Measurements from ENCODE around the gene EIF3CL. TPM values are rescaled to one million over a fixed set of nuclear protein-coding genes. Genes with fewer than 3 reads are reported as not detected.
"Not testable (repeated sequence)": the region's sequence is repeated elsewhere in the genome, so short reads cannot be mapped to it uniquely, and the experiment has no call there.

Gene EIF3CL, protein sequence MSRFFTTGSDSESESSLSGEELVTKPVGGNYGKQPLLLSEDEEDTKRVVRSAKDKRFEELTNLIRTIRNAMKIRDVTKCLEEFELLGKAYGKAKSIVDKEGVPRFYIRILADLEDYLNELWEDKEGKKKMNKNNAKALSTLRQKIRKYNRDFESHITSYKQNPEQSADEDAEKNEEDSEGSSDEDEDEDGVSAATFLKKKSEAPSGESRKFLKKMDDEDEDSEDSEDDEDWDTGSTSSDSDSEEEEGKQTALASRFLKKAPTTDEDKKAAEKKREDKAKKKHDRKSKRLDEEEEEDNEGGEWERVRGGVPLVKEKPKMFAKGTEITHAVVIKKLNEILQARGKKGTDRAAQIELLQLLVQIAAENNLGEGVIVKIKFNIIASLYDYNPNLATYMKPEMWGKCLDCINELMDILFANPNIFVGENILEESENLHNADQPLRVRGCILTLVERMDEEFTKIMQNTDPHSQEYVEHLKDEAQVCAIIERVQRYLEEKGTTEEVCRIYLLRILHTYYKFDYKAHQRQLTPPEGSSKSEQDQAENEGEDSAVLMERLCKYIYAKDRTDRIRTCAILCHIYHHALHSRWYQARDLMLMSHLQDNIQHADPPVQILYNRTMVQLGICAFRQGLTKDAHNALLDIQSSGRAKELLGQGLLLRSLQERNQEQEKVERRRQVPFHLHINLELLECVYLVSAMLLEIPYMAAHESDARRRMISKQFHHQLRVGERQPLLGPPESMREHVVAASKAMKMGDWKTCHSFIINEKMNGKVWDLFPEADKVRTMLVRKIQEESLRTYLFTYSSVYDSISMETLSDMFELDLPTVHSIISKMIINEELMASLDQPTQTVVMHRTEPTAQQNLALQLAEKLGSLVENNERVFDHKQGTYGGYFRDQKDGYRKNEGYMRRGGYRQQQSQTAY
- 86.1 and 89.8 TPM in 2 replicates for total RNA-seq

DNA sequence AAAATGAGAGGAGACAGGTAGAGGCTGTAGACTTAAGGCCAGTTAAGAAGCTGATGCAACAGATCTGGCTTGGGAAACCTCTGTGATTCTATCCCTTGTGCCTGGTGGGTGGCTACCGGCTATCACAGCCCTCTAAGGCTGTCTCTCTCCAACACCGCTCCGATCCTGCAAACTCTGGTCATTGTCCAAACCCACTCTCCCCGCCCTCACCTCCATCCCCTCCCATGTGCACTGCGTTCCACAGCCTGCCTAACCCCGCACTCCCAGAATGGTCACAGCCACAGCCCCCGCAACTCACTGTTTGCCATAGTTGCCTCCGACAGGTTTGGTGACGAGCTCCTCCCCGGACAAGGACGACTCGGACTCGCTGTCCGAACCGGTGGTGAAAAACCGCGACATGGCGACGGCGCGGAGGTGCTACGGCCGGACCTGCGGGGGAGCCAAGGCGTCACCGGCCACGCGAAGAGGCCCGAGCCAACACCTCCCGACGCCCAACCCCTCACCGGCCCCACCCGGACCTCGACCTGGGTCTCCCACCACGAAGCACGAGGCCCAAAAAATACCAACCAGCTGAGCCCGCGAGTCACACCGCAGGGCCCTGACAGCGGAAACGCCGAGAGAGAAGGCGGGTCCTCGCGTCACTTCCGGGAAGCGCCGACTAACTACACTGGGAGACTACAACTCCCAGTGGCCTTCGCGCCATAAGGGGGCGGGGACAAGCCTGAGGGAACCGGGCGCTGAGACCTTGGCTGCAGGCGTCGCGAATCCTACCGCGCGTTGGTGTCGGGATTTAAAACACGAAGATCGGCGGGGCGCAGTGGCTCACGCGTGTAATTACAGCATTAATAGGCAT is at the start of gene EIF3CL:
TSS of gene EIF3CL (minus strand) at position 622 of the 853 bp plus-strand sequence. CDS start at position 399, 223 bp downstream.
- DNase-seq (ENCODE audit: low read depth in 2 of 2) = not testable (repeated sequence)

- DNase-seq (ENCODE audit: low read depth in 2 of 2) = not testable (repeated sequence)
Measured at GRCh38 chr16:28447081-28447480, 43.4 kb upstream of the EIF3CL start.

DNA sequence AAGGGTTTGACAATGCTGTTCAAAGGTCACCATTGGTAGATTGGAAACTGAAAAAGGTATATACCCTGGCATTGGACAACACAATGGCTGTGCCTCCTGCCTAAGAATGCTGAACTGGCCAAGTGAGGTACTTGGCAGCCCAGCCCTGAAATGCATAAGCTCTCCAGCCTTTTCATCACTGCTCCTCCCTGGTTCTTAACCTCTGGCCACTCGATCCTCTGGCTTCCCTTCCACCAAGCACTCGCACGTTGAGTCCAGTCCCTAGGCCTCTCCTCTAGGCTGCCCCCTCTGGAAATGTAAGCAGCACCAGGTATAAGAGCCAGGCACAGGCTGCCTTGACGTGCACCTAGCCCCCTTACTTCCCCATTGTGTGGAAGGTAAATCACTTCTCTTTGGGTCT is 42.7 kb upstream of the EIF3CL start:
- not testable (repeated sequence) for DNase-seq (ENCODE audit: low read depth in 2 of 2)

- DNase-seq (ENCODE audit: low read depth in 2 of 2) = not testable (repeated sequence)
Measured at GRCh38 chr16:28443943-28444342, 40.3 kb upstream of the EIF3CL start.

- DNase-seq (ENCODE audit: low read depth in 2 of 2) = not testable (repeated sequence)
Measured at GRCh38 chr16:28438899-28439298, 35.3 kb upstream of the EIF3CL start.

- DNase-seq (ENCODE audit: low read depth in 2 of 2) = not testable (repeated sequence)
Measured at GRCh38 chr16:28435340-28435739, 31.7 kb upstream of the EIF3CL start.

GRCh38 chr16:28426060-28426680 is 22.5 kb upstream of the EIF3CL start:
- not testable (repeated sequence) for DNase-seq (ENCODE audit: low read depth in 2 of 2)

DNA sequence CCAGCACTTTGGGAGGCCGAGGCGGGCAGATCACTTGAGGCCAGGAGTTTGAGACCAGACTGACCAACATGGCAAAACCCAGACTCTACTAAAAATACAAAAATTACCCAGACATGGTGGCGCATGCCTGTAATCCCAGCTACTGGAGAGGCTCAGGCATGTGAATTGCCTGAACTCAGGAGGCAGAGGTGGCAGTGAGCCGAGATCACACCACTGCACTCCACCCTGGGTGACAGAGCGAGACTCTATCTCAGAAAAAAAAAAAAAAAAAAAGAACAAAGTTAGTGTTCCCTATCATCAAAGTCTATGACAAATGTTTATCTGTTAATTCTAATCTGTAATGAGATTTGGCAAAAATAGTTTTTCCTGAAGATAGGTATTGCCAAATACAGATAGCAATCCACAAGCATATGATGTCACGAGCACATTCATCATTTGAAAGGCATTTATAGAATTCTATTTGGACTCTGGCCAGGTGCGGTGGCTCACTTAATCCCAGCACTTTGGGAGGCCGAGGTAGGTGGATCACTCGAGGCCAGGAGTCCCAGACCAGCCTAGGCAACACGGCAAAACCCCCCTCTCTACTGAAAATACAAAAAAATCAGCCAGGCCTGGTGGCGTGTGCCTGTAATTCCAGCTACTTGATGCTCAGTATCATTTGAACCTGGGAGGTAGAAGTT is 17.6 kb upstream of the EIF3CL start:
- not testable (repeated sequence) for DNase-seq (ENCODE audit: low read depth in 2 of 2)

GRCh38 chr16:28417033-28417432 is 13.4 kb upstream of the EIF3CL start:
- DNase-seq (ENCODE audit: low read depth in 2 of 2) = not testable (repeated sequence)

DNA sequence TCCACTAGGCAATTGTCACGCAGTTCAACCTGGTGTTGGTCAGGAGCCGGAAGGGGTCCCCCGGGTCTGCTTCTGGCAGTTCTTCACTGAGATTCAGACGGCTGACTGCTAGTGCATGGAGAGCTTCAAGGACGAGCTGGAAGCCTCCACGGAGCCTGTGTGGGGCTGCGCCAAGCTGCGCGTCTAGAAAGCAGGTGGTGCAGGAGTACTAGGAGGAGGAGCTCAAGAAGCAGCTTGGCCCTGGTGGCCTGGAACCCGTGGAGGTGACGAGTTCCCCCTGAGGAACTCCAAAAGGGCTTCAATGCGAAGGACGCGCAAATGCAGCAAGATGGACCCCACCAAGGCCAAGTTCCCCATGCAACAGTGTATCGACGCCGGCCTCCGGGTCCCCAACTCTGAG is 10.9 kb upstream of the EIF3CL start:
- DNase-seq (ENCODE audit: low read depth in 2 of 2) = not testable (repeated sequence)

- DNase-seq (ENCODE audit: low read depth in 2 of 2) = not testable (repeated sequence)
Measured at GRCh38 chr16:28413585-28413984, 9.9 kb upstream of the EIF3CL start.

DNA sequence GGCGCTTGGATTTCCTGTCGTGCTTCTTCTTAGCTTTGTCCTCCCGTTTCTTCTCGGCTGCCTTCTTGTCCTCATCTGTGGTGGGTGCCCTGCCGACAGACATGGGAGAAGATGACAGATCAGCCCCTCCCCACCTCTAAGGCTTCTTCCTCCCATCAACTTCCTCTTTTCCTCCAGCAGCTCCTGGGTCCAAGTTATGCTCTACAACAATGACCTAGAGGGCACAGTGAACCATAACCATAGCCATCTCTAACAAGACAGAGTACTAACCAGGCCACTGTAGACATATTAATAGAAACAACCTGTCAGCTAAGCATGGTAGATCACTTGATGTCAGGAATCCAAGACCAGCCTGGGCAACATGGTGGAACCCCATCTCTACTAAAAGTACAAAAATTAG is 11.6 kb downstream of the EIF3CL start:
- DNase-seq (ENCODE audit: low read depth in 2 of 2) = not testable (repeated sequence)

DNA sequence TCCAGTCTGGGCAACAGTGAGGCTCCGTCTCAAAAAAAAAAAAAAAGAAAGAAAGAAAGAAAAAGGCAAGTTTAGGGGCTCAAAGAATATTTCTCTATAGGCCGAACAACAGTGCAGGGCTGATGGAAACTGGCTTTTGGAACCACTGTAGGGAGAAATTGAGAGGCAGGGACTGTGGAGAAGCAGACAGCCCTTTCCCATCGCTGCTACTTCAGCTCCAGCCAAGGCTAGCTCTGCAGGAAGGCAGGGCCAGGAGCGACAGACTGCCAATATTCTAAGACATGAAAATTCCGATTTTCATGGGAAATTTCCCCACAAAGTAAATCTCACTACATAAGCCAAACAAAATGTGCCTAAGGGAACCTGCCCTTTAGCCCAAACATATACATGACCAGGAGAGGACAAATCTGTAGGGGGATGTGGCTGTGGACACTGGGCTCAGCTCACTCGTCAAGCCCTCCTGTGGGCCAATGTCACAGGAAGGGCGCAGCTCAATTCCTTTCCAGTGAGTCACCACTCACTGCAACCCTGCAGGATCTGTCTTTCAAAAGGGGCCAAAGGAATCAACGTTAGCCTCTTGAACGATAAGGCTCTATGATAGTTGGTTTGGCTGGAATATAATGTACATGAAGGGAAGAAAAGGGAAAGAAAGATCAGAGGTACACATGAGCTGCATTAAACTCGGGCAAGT is 21.3 kb downstream of the EIF3CL start:
- DNase-seq (ENCODE audit: low read depth in 2 of 2) = not testable (repeated sequence)

DNA sequence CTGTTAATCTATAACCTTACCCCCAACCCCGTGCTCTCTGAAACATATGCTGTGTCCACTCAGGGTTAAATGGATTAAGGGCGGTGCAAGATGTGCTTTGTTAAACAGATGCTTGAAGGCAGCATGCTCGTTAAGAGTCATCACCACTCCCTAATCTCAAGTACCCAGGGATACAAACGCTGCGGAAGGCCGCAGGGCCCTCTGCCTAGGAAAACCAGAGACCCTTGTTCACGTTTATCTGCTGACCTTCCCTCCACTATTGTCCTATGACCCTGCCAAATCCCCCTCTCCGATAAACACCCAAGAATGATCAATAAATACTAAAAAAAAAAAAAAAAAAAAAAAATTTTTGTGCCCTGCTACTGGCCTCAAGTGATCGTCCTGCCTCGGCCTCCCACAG is 25.8 kb downstream of the EIF3CL start:
- DNase-seq (ENCODE audit: low read depth in 2 of 2) = not testable (repeated sequence)

DNA sequence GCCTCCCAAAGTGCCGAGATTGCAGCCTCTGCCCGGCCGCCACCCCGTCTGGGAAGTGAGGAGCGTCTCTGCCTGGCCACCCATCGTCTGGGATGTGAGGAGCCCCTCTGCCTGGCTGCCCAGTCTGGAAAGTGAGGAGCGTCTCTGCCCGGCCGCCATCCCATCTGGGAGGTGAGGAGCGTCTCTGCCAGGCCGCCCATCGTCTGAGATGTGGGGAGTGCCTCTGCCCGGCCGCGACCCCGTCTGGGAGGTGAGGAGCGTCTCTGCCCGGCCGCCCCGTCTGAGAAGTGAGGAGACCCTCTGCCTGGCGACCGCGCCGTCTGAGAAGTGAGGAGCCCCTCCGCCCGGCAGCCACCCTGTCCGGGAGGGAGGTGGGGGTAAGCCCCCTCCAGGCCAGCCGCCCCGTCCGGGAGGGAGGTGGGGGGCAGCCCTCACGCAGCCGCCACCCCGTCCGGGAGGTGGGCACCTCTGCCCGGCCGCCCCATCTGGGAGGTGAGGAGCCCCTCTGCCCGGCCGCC is 26.5 kb downstream of the EIF3CL start:
- DNase-seq (ENCODE audit: low read depth in 2 of 2) = not testable (repeated sequence)

- not testable (repeated sequence) for DNase-seq (ENCODE audit: low read depth in 2 of 2)
Measured at GRCh38 chr16:28375115-28375514, 28.5 kb downstream of the EIF3CL start.

DNA sequence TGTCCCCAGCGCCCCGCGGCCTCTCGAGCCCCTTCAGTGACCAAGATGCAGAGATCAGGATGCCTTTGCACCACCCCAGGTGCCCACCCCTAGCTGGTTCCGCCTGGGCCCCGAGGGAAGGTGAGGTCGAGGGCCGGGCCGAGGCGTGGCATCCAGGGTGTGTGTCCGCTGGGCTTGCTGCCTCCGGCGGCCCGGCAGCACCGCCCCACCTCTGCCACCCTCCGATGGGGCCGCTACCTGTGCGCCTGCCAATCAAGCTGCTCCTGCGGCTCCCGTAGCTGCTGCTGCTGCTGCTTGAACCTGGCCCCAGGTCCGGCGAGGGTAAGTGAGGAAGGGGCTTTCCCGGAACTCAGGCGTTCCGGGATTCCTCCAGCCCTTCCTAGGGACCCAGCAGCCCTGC is 29.4 kb downstream of the EIF3CL start:
- DNase-seq (ENCODE audit: low read depth in 2 of 2) = not testable (repeated sequence)

- DNase-seq (ENCODE audit: low read depth in 2 of 2) = not testable (repeated sequence)
Measured at GRCh38 chr16:28367926-28368325, 35.7 kb downstream of the EIF3CL start.

Data from lung microvascular endothelial cell (primary cell).